Mesendoderm (in vitro differentiated cells): ENCODE results near the gene HPN.

Experiments used
- DNase-seq: peaks from one replicate; pipeline ENCODE4 v3.0.0; 2013
- H2AK5ac ChIP-seq: 2 replicates; pipeline ENCODE4 v1.6.1; 2013; ENCODE audit warnings: low read length, inconsistent platforms
- H2BK120ac ChIP-seq: 2 replicates; pipeline ENCODE4 v1.6.1; 2013; ENCODE audit warnings: low read depth, mild to moderate bottlenecking, low read length, moderate library complexity, mixed read lengths
- H2BK15ac ChIP-seq: replicated peaks from 2 replicates; pipeline ENCODE4 v1.6.1; 2013; ENCODE audit warnings: low read depth, mild to moderate bottlenecking, moderate library complexity
- H2BK5ac ChIP-seq: 2 replicates; pipeline ENCODE4 v1.6.1; 2013; ENCODE audit warnings: low read length, inconsistent platforms
- H3K18ac ChIP-seq: 2 replicates; pipeline ENCODE4 v1.6.1; 2013; ENCODE audit warnings: mild to moderate bottlenecking, low read length, mixed read lengths
- H3K23ac ChIP-seq: one replicate; pipeline ENCODE4 v1.6.1; 2013; ENCODE audit warnings: low read length
- H3K27ac ChIP-seq: 2 replicates; pipeline ENCODE4 v1.5.1; 2013; ENCODE audit warnings: low read depth, mild to moderate bottlenecking, inconsistent platforms, low read length, moderate library complexity
- H3K27me3 ChIP-seq: 2 replicates; pipeline ENCODE4 v1.6.1; 2013; ENCODE audit warnings: low read length, control low read depth, mild to moderate bottlenecking, inconsistent platforms; ENCODE audit not compliant: insufficient read depth, poor library complexity
- H3K36me3 ChIP-seq: 2 replicates; pipeline ENCODE4 v1.6.1; 2013; ENCODE audit warnings: low read length, inconsistent platforms; ENCODE audit not compliant: control insufficient read depth, insufficient read depth
- H3K4ac ChIP-seq: one replicate; pipeline ENCODE4 v1.6.1; 2013; ENCODE audit warnings: low read depth, mild to moderate bottlenecking, low read length, moderate library complexity
- H3K4me1 ChIP-seq: 2 replicates; pipeline ENCODE4 v1.6.1; 2013; ENCODE audit warnings: low read depth, low read length, inconsistent platforms; ENCODE audit not compliant: control insufficient read depth
- H3K4me2 ChIP-seq: 2 replicates; pipeline ENCODE4 v1.6.1; 2013; ENCODE audit warnings: low read length
- H3K4me3 ChIP-seq: 2 replicates; pipeline ENCODE4 v1.5.1; 2013; ENCODE audit warnings: mild to moderate bottlenecking, low read length
- H3K56ac ChIP-seq: one replicate; pipeline ENCODE4 v1.6.1; 2013; ENCODE audit warnings: low read length
- H3K79me1 ChIP-seq: 2 replicates; pipeline ENCODE4 v1.6.1; 2013; ENCODE audit warnings: low read length, inconsistent platforms
- H3K79me2 ChIP-seq: 2 replicates; pipeline ENCODE4 v1.6.1; 2013; ENCODE audit warnings: mild to moderate bottlenecking, low read length; ENCODE audit not compliant: control insufficient read depth, insufficient read depth
- H3K9ac ChIP-seq: 2 replicates; pipeline ENCODE4 v1.6.1; 2013; ENCODE audit warnings: low read length, inconsistent platforms
- H4K5ac ChIP-seq: one replicate; pipeline ENCODE4 v1.6.1; 2013; ENCODE audit warnings: low read length
- H4K8ac ChIP-seq: one replicate; pipeline ENCODE4 v1.6.1; 2013; ENCODE audit warnings: low read depth, mild to moderate bottlenecking, control low read depth, low read length, moderate library complexity
- WGBS: extraction: QIAGEN DNeasy Blood & Tissue Kit; methylation state at CpG from one replicate; pipeline ENCODE4 v1.1.7; 2013; ENCODE audit warnings: low lambda C conversion rate, missing lambda C conversion rate; ENCODE audit not compliant: insufficient coverage; ENCODE audit errors: extremely low coverage; 5-methylcytosine and 5-hydroxymethylcytosine counted together

Gene HPN

DNA sequence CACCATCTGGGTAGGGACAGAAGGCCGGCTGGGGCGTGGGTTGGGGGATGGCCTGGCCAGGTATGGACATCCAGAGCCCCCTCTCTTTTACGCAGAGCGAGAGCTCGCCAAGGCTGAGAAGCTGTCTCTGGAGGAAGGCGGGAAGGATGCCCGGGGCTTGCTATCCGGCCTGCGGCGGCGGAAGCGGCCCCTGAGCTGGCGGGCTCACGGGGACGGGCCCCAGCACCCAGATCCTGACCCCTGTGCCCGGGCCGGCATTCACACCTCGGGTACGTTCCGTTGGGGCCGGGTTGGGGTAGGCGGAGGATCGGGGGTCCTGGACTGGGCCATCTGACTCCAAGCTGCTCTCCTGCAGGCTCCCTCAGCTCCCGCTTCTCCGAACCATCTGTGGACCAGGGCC is 19.9 kb upstream of the HPN start:
- H2BK15ac ChIP-seq = no peak overlapping the region

GRCh38 chr19:35022460-35022859 is 19.1 kb upstream of the HPN start:
- no peak overlapping the region for H3K18ac ChIP-seq

More for the DNA sequence above, 19.9 kb upstream of the HPN start:
- Histone ChIP-seq H4K8ac (no peak overlapping the region), H3K4me2 (no peak overlapping the region), H3K27me3 (no peaks in the 10 kb centered on the region), H3K4me3 (no peak overlapping the region), H3K79me2 (no peaks in the 10 kb centered on the region), H2BK120ac (no peak overlapping the region), H3K79me1 (no peaks in the 10 kb centered on the region), H3K23ac (no peak overlapping the region), H4K5ac (no peak overlapping the region), H3K18ac (no peak overlapping the region), H3K9ac (no peak overlapping the region), H3K27ac (no peak overlapping the region), H2BK5ac (no peak overlapping the region), H3K4ac (no peak overlapping the region), H3K4me1 (no peaks in the 10 kb centered on the region), H2AK5ac (no peak overlapping the region), H3K56ac (no peak overlapping the region), H3K36me3 (peaks cover 38% of the 10 kb centered on the region)
- WGBS = no CpG with 5 or more reads among the region's 25 CpGs
- no peak for DNase-seq

GRCh38 chr19:35023428-35023827 is 18.1 kb upstream of the HPN start:
- H3K4me3 ChIP-seq = no peak overlapping the region
- no peaks in the 10 kb centered on the region for H3K4me1 ChIP-seq
- H4K8ac ChIP-seq = no peak overlapping the region
- H3K9ac ChIP-seq = no peak overlapping the region
- no peak overlapping the region for H3K56ac ChIP-seq
- H2BK120ac ChIP-seq = no peak overlapping the region
- no peak overlapping the region for H3K18ac ChIP-seq
- no peaks in the 10 kb centered on the region for H3K79me2 ChIP-seq
- H3K4ac ChIP-seq = no peak overlapping the region
- no peak overlapping the region for H3K27ac ChIP-seq
- H2BK5ac ChIP-seq = no peak overlapping the region
- no peak overlapping the region for H2BK15ac ChIP-seq
- WGBS = no CpG with 5 or more reads among the region's 19 CpGs
- H4K5ac ChIP-seq = no peak overlapping the region
- no peaks in the 10 kb centered on the region for H3K79me1 ChIP-seq
- H3K36me3 ChIP-seq = peaks cover 42% of the 10 kb centered on the region
- no peak overlapping the region for H3K4me2 ChIP-seq
- no peak overlapping the region for H2AK5ac ChIP-seq
- H3K23ac ChIP-seq = no peak overlapping the region
- DNase-seq = no peak
- no peaks in the 10 kb centered on the region for H3K27me3 ChIP-seq

More at GRCh38 chr19:35022460-35022859, 19.1 kb upstream of the HPN start:
- Histone ChIP-seq H3K36me3 (peaks cover 42% of the 10 kb centered on the region), H3K4ac (no peak overlapping the region), H2AK5ac (no peak overlapping the region), H3K79me1 (no peaks in the 10 kb centered on the region), H3K4me2 (no peak overlapping the region), H2BK5ac (no peak overlapping the region), H2BK15ac (no peak overlapping the region), H3K4me1 (no peaks in the 10 kb centered on the region), H3K79me2 (no peaks in the 10 kb centered on the region), H3K56ac (no peak overlapping the region), H2BK120ac (no peak overlapping the region), H3K27ac (no peak overlapping the region), H3K4me3 (no peak overlapping the region), H3K27me3 (no peaks in the 10 kb centered on the region), H4K8ac (no peak overlapping the region), H3K23ac (no peak overlapping the region), H4K5ac (no peak overlapping the region), H3K9ac (no peak overlapping the region)
- no peak for DNase-seq
- WGBS = no CpG with 5 or more reads among the region's 14 CpGs

GRCh38 chr19:35024095-35024494 is 17.4 kb upstream of the HPN start:
- Histone ChIP-seq H3K36me3 (peaks cover 39% of the 10 kb centered on the region), H3K27ac (no peak overlapping the region), H3K4me3 (no peak overlapping the region), H3K27me3 (no peaks in the 10 kb centered on the region), H2BK5ac (no peak overlapping the region), H3K79me1 (no peaks in the 10 kb centered on the region), H3K4ac (no peak overlapping the region), H4K8ac (no peak overlapping the region), H3K23ac (no peak overlapping the region), H2BK15ac (no peak overlapping the region), H3K18ac (no peak overlapping the region), H3K79me2 (no peaks in the 10 kb centered on the region), H3K9ac (no peak overlapping the region), H2AK5ac (no peak overlapping the region), H2BK120ac (no peak overlapping the region), H3K56ac (no peak overlapping the region), H4K5ac (no peak overlapping the region), H3K4me2 (no peak overlapping the region), H3K4me1 (no peaks in the 10 kb centered on the region)
- WGBS = no CpG with 5 or more reads among the region's 6 CpGs
- no peak for DNase-seq

- Histone ChIP-seq H3K79me1 (no peaks in the 10 kb centered on the region), H4K8ac (no peak overlapping the region), H3K4me2 (no peak overlapping the region), H3K4me3 (no peak overlapping the region), H3K4me1 (no peaks in the 10 kb centered on the region), H2BK15ac (no peak overlapping the region), H2AK5ac (no peak overlapping the region), H3K27ac (no peak overlapping the region), H3K23ac (no peak overlapping the region), H4K5ac (no peak overlapping the region), H3K79me2 (no peaks in the 10 kb centered on the region), H3K27me3 (no peaks in the 10 kb centered on the region), H3K9ac (no peak overlapping the region), H3K36me3 (peaks cover 34% of the 10 kb centered on the region), H2BK5ac (no peak overlapping the region), H2BK120ac (no peak overlapping the region), H3K4ac (no peak overlapping the region), H3K56ac (no peak overlapping the region), H3K18ac (no peak overlapping the region)
- no CpG with 5 or more reads among the region's 21 CpGs for WGBS
- DNase-seq = no peak
Measured at GRCh38 chr19:35025969-35026368, 15.6 kb upstream of the HPN start.

DNA sequence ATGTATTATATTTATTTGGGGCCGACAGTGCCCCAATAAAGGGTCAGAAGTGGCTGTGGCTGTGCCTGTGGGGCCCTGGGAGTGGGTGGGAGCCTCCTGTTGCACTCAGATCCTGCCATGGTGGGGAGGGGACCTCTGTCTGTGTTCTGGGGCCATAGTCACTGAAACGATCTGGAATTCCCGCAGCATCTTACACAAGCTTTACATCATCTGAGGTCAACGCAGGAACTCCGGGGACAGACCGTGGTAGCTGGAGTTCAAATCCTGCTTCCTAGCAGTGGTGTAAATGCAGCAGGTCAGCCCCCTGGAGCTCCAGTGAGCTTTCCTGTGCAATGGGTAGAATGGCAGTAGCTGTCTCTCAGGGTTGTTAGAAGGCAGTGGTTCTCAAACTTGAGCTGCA is 15.1 kb upstream of the HPN start:
- Histone ChIP-seq H3K4me3 (no peak overlapping the region), H3K9ac (no peak overlapping the region)

More for the DNA sequence above, 15.1 kb upstream of the HPN start:
- Histone ChIP-seq H3K23ac (no peak overlapping the region), H3K18ac (no peak overlapping the region), H3K79me1 (no peaks in the 10 kb centered on the region), H2AK5ac (no peak overlapping the region), H3K56ac (no peak overlapping the region), H3K4ac (no peak overlapping the region), H2BK120ac (no peak overlapping the region), H3K27ac (no peak overlapping the region), H3K79me2 (no peaks in the 10 kb centered on the region), H3K4me2 (no peak overlapping the region), H2BK5ac (no peak overlapping the region), H2BK15ac (no peak overlapping the region), H4K8ac (no peak overlapping the region), H3K36me3 (peaks cover 30% of the 10 kb centered on the region), H4K5ac (no peak overlapping the region), H3K27me3 (no peaks in the 10 kb centered on the region), H3K4me1 (no peaks in the 10 kb centered on the region)
- DNase-seq = no peak
- WGBS = no CpG with 5 or more reads among the region's 6 CpGs
